ENCODE results near the gene FAM168B.

DNA sequence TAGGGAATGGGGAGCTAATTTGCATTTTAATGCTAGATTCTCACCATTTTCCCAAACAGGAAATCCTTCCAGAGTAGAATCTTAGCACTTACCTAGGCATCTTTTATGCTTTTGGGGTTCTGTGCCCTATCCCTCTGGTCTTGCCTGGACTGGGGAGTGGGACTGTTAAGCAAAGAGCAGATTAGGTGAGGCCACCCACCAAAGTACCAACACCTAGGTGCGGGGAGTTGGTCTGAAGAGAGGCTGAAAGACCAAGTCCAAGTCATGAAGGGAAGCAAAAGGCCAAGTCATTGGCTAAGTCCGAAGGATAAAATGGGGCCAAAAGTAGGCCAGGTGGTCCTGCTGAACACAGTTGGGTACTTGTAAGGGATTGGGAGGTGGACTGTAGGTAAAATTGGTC is 86.7 kb downstream of the FAM168B start:
- TF ChIP-seq EP300 (IDR thresholded peaks at IDR 0.05; ENCODE audit: borderline replicate concordance in 1 of 2, control insufficient read depth in 1 of 2, low read depth in 2 of 2, low read length in 2 of 2) (no peak), YY1 (IDR thresholded peaks at IDR 0.05; ENCODE audit: low read depth, low read length) (no peak), EZH2 (IDR thresholded peaks at IDR 0.05; ENCODE audit: borderline replicate concordance, control insufficient read depth, low read depth, low read length) (no peak), RAD21 (IDR thresholded peaks at IDR 0.05; ENCODE audit: insufficient read depth, low read depth, low read length) (no peak), DPF2 (IDR thresholded peaks at IDR 0.05) (no peak), POLR2AphosphoS5 (IDR thresholded peaks at IDR 0.05; ENCODE audit: low read length) (no peak)
- TF ChIP-seq, protein P1, sequence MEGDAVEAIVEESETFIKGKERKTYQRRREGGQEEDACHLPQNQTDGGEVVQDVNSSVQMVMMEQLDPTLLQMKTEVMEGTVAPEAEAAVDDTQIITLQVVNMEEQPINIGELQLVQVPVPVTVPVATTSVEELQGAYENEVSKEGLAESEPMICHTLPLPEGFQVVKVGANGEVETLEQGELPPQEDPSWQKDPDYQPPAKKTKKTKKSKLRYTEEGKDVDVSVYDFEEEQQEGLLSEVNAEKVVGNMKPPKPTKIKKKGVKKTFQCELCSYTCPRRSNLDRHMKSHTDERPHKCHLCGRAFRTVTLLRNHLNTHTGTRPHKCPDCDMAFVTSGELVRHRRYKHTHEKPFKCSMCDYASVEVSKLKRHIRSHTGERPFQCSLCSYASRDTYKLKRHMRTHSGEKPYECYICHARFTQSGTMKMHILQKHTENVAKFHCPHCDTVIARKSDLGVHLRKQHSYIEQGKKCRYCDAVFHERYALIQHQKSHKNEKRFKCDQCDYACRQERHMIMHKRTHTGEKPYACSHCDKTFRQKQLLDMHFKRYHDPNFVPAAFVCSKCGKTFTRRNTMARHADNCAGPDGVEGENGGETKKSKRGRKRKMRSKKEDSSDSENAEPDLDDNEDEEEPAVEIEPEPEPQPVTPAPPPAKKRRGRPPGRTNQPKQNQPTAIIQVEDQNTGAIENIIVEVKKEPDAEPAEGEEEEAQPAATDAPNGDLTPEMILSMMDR (IDR thresholded peaks at IDR 0.05 in 2 of 3, conservative IDR thresholded peaks at IDR 0.05 in 1 of 3; ENCODE audit: control insufficient read depth in 2 of 3, extremely low read depth in 1 of 3, insufficient read depth in 1 of 3, low read depth in 3 of 3, low read length in 3 of 3) = no peak
- TF ChIP-seq, protein P2, sequence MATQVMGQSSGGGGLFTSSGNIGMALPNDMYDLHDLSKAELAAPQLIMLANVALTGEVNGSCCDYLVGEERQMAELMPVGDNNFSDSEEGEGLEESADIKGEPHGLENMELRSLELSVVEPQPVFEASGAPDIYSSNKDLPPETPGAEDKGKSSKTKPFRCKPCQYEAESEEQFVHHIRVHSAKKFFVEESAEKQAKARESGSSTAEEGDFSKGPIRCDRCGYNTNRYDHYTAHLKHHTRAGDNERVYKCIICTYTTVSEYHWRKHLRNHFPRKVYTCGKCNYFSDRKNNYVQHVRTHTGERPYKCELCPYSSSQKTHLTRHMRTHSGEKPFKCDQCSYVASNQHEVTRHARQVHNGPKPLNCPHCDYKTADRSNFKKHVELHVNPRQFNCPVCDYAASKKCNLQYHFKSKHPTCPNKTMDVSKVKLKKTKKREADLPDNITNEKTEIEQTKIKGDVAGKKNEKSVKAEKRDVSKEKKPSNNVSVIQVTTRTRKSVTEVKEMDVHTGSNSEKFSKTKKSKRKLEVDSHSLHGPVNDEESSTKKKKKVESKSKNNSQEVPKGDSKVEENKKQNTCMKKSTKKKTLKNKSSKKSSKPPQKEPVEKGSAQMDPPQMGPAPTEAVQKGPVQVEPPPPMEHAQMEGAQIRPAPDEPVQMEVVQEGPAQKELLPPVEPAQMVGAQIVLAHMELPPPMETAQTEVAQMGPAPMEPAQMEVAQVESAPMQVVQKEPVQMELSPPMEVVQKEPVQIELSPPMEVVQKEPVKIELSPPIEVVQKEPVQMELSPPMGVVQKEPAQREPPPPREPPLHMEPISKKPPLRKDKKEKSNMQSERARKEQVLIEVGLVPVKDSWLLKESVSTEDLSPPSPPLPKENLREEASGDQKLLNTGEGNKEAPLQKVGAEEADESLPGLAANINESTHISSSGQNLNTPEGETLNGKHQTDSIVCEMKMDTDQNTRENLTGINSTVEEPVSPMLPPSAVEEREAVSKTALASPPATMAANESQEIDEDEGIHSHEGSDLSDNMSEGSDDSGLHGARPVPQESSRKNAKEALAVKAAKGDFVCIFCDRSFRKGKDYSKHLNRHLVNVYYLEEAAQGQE (IDR thresholded peaks at IDR 0.05; ENCODE audit: low read depth, low read length) = no peak
